ENCODE data around the gene UVSSA. TPM values are rescaled to one million over a fixed set of nuclear protein-coding genes. Genes with fewer than 3 reads are reported as not detected.

UVSSA gene
- total RNA-seq, 1 donor from 2014 or later, result 33.9 TPM

DNA sequence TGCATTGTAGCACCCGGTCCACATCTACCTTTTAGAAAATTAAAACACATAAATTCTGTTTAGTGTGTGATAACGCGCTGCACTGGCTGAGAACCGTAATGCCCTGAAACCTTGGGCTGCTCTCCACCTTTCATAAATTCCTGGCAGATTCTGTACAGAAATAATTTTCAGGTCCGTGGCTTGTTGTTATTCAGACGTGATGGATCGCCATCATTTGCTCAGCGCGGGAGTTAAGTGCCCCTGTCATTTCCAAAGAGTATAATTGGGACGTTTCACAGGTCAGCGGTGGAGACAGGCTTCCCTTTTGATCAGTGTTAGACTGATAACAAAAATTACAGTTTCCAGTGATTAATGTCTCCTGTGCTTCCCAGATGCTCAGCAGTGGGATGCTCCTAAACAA is 16.5 kb downstream of the UVSSA start:
- Mint-ChIP-seq H3K4me1 (ENCODE audit: low read depth, unreplicated experiment) (peaks cover 19% of the 10 kb centered on the region), H3K36me3 (ENCODE audit: unreplicated experiment) (no peaks in the 10 kb centered on the region), H3K27me3 (ENCODE audit: unreplicated experiment) (no peaks in the 10 kb centered on the region), H3K4me3 (ENCODE audit: unreplicated experiment) (no peak overlapping the region), H3K9me3 (ENCODE audit: unreplicated experiment) (peaks cover 4% of the 10 kb centered on the region), H3K27ac (ENCODE audit: unreplicated experiment) (no peak overlapping the region)
- TF ChIP-seq, protein P1, sequence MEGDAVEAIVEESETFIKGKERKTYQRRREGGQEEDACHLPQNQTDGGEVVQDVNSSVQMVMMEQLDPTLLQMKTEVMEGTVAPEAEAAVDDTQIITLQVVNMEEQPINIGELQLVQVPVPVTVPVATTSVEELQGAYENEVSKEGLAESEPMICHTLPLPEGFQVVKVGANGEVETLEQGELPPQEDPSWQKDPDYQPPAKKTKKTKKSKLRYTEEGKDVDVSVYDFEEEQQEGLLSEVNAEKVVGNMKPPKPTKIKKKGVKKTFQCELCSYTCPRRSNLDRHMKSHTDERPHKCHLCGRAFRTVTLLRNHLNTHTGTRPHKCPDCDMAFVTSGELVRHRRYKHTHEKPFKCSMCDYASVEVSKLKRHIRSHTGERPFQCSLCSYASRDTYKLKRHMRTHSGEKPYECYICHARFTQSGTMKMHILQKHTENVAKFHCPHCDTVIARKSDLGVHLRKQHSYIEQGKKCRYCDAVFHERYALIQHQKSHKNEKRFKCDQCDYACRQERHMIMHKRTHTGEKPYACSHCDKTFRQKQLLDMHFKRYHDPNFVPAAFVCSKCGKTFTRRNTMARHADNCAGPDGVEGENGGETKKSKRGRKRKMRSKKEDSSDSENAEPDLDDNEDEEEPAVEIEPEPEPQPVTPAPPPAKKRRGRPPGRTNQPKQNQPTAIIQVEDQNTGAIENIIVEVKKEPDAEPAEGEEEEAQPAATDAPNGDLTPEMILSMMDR (IDR thresholded peaks at IDR 0.05; ENCODE audit: partially characterized antibody, unreplicated experiment), result no peak
- DNase-seq, result no peak

GRCh38 chr4:1364217-1364616 is 17.2 kb downstream of the UVSSA start:
- Mint-ChIP-seq H3K27ac (ENCODE audit: unreplicated experiment) (no peak overlapping the region), H3K4me1 (ENCODE audit: low read depth, unreplicated experiment) (peaks cover 13% of the 10 kb centered on the region), H3K27me3 (ENCODE audit: unreplicated experiment) (no peaks in the 10 kb centered on the region), H3K9me3 (ENCODE audit: unreplicated experiment) (no peaks in the 10 kb centered on the region), H3K36me3 (ENCODE audit: unreplicated experiment) (peaks cover under 1% of the 10 kb centered on the region), H3K4me3 (ENCODE audit: unreplicated experiment) (no peak overlapping the region)
- DNase-seq, result no peak
- TF ChIP-seq, protein P1 (IDR thresholded peaks at IDR 0.05; ENCODE audit: partially characterized antibody, unreplicated experiment), result no peak

DNA sequence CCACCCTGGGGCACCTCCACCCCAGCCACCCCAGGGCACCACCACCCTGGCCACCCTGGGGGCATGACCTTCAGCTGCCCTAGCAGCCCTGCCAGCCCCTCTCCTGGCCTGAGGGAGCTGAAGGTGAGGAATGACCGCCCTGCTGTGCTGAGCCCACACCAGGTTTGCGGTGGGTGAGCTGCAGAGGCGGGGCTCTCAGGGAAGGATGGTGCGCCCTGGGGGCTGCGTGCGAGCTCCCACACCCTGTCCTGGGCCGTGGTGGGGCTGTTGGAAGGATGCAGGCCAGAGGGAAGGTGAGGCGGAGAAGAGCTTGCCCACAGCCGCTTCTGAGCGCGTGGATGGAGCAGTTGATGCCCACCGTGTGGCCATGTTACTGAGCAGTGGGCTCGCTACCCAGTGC is 17.7 kb downstream of the UVSSA start:
- Mint-ChIP-seq H3K27me3 (ENCODE audit: unreplicated experiment) (no peaks in the 10 kb centered on the region), H3K36me3 (ENCODE audit: unreplicated experiment) (peaks cover 5% of the 10 kb centered on the region), H3K4me1 (ENCODE audit: low read depth, unreplicated experiment) (peaks cover 13% of the 10 kb centered on the region), H3K4me3 (ENCODE audit: unreplicated experiment) (no peak overlapping the region), H3K27ac (ENCODE audit: unreplicated experiment) (no peak overlapping the region), H3K9me3 (ENCODE audit: unreplicated experiment) (peaks cover 3% of the 10 kb centered on the region)
- DNase-seq, result no peak
- TF ChIP-seq, protein P1 (IDR thresholded peaks at IDR 0.05; ENCODE audit: partially characterized antibody, unreplicated experiment), result no peak

GRCh38 chr4:1365271-1366178 is 18.5 kb downstream of the UVSSA start:
- peaks cover 5% of the 10 kb centered on the region for H3K9me3 Mint-ChIP-seq (ENCODE audit: unreplicated experiment)
- H3K36me3 Mint-ChIP-seq (ENCODE audit: unreplicated experiment), result peaks cover 5% of the 10 kb centered on the region
- DNase-seq, result peak; percentile 16
- peaks cover 16% of the 10 kb centered on the region for H3K4me1 Mint-ChIP-seq (ENCODE audit: low read depth, unreplicated experiment)
- H3K27me3 Mint-ChIP-seq (ENCODE audit: unreplicated experiment), result no peaks in the 10 kb centered on the region
- H3K4me3 Mint-ChIP-seq (ENCODE audit: unreplicated experiment), result no peak overlapping the region
- TF ChIP-seq, protein P1 (IDR thresholded peaks at IDR 0.05; ENCODE audit: partially characterized antibody, unreplicated experiment), result no peak
- H3K27ac Mint-ChIP-seq (ENCODE audit: unreplicated experiment), result no peak overlapping the region

All from glutamatergic neuron (in vitro differentiated cells).